Neural cell (in vitro differentiated cells): ENCODE measurements around the gene RBM20. TPM values are rescaled to one million over a fixed set of nuclear protein-coding genes. Genes with fewer than 3 reads are reported as not detected.

ENCODE experiments used
- H2AFZ ChIP-seq: fragments of 200-600, 300-800 bp; sonication (generic), shearing (Covaris generic); 2 replicates; pipeline ENCODE4 v1.6.0; 2014; ENCODE audit warnings: low read depth, mild to moderate bottlenecking, antibody characterized with exemption, low read length, moderate library complexity
- H3F3A ChIP-seq: fragments of 200-600 bp; shearing (Covaris generic); 2 replicates; pipeline ENCODE4 v1.6.1; 2016; ENCODE audit warnings: mild to moderate bottlenecking, moderate library complexity, mixed read lengths, antibody characterized with exemption, low read length; ENCODE audit not compliant: insufficient read depth, poor library complexity, severe bottlenecking
- H3K27ac ChIP-seq: fragments of 200-600, 300-800 bp; sonication (generic), shearing (Covaris generic); 2 replicates; pipeline ENCODE4 v1.5.1; 2014; ENCODE audit warnings: mild to moderate bottlenecking, low read length, moderate library complexity
- H3K27me3 ChIP-seq: fragments of 300-800, 200-600 bp; sonication (generic), shearing (Covaris generic); 2 replicates; pipeline ENCODE4 v1.6.0; 2014; ENCODE audit warnings: mild to moderate bottlenecking, low read depth, low read length, moderate library complexity; ENCODE audit not compliant: insufficient read depth
- H3K36me3 ChIP-seq: fragments of 300-800, 200-600 bp; sonication (generic), shearing (Covaris generic); 2 replicates; pipeline ENCODE4 v1.5.1; 2014; ENCODE audit warnings: mild to moderate bottlenecking, antibody characterized with exemption, low read length, moderate library complexity; ENCODE audit not compliant: insufficient read depth
- H3K4me2 ChIP-seq: fragments of 300-800, 200-600 bp; sonication (generic), shearing (Covaris generic); 2 replicates; pipeline ENCODE4 v1.6.0; 2014; ENCODE audit warnings: mild to moderate bottlenecking, low read length
- H3K4me3 ChIP-seq: fragments of 300-800, 200-600 bp; sonication (generic), shearing (Covaris generic); 2 replicates; pipeline ENCODE4 v1.5.1; 2014; ENCODE audit warnings: mild to moderate bottlenecking, low read length, moderate library complexity
- H3K79me2 ChIP-seq: fragments of 200-600 bp; shearing (Covaris generic); replicated peaks from 2 replicates; pipeline ENCODE4 v1.6.0; 2014; ENCODE audit warnings: mild to moderate bottlenecking, low read length, moderate library complexity; ENCODE audit not compliant: insufficient read depth
- H3K9ac ChIP-seq: fragments of 300-800, 200-600 bp; sonication (generic), shearing (Covaris generic); 2 replicates; pipeline ENCODE4 v1.6.1; 2016; ENCODE audit warnings: mild to moderate bottlenecking, low read length, mixed read lengths
- H3K9me2 ChIP-seq: fragments of 200-600 bp; shearing (Covaris generic); 2 replicates; pipeline ENCODE4 v1.6.1; 2016; ENCODE audit warnings: mild to moderate bottlenecking, low read length, mixed read lengths; ENCODE audit not compliant: insufficient read depth
- H3K9me3 ChIP-seq: fragments of 200-600, 300-800 bp; sonication (generic), shearing (Covaris generic); 2 replicates; pipeline ENCODE4 v1.6.1; 2016; ENCODE audit warnings: mild to moderate bottlenecking, mixed run types, low read length, moderate library complexity, mixed read lengths
- H4K20me1 ChIP-seq: fragments of 200-600 bp; shearing (Covaris generic); 2 replicates; pipeline ENCODE4 v1.6.1; 2016; ENCODE audit warnings: mild to moderate bottlenecking, mixed run types; ENCODE audit not compliant: insufficient read depth
- CTCF ChIP-seq: fragments of 450-650 bp; IDR thresholded peaks from 2 replicates; pipeline ENCODE4 v1.5.1; 2014; ENCODE audit warnings: antibody characterized with exemption, mild to moderate bottlenecking, moderate library complexity; ENCODE audit not compliant: poor library complexity, severe bottlenecking
- EP300 ChIP-seq: fragments of 450-650 bp; conservative IDR thresholded peaks from 2 replicates; pipeline ENCODE4 v1.6.1; 2014; ENCODE audit warnings: antibody characterized with exemption, mild to moderate bottlenecking, moderate library complexity; ENCODE audit not compliant: poor library complexity, severe bottlenecking
- EZH2 ChIP-seq: fragments of 200-600, 300-800 bp; shearing (Covaris generic), sonication (generic); IDR thresholded peaks from 2 replicates; pipeline ENCODE4 v1.6.1; 2014; ENCODE audit warnings: antibody characterized with exemption, low read length, borderline replicate concordance, mild to moderate bottlenecking; ENCODE audit not compliant: insufficient read depth, poor library complexity, severe bottlenecking
- MXI1 ChIP-seq: fragments of 450-650 bp; conservative IDR thresholded peaks from 2 replicates; pipeline ENCODE4 v1.6.1; 2014; ENCODE audit warnings: antibody characterized with exemption, mild to moderate bottlenecking; ENCODE audit not compliant: poor library complexity, severe bottlenecking
- POLR2AphosphoS5 ChIP-seq: IDR thresholded peaks from 2 replicates; pipeline ENCODE4 v1.6.1; 2012
- RAD21 ChIP-seq: fragments of 450-650 bp; conservative IDR thresholded peaks from 2 replicates; pipeline ENCODE4 v1.6.1; 2014; ENCODE audit warnings: antibody characterized with exemption, mild to moderate bottlenecking, moderate library complexity
- REST ChIP-seq: IDR thresholded peaks from 2 replicates; pipeline ENCODE4 v1.6.1; 2012; ENCODE audit warnings: borderline replicate concordance
- SMC3 ChIP-seq: fragments of 450-650 bp; conservative IDR thresholded peaks from 2 replicates; pipeline ENCODE4 v1.6.1; 2014; ENCODE audit warnings: antibody characterized with exemption, mild to moderate bottlenecking, moderate library complexity; ENCODE audit not compliant: poor library complexity
- TAF1 ChIP-seq: IDR thresholded peaks from 2 replicates; pipeline ENCODE4 v1.6.1; 2012; ENCODE audit warnings: low read depth
- polyA plus RNA-seq: library from polyadenylated mRNA; depleted of rRNA; stranded (reverse); fragments of >200 nt; gene quantifications from 2 replicates; pipeline ENCODE4 v1.2.3, GENCODE V29; 2014

Gene RBM20
- polyA plus RNA-seq, 1 donor from 2014 or later: 0.07 TPM

GRCh38 chr10:110843796-110844616 lies 199.9 kb downstream of the RBM20 start:
- H3K9me3 ChIP-seq: no peaks in the 10 kb centered on the region
- H2AFZ ChIP-seq: no peak overlapping the region

GRCh38 chr10:110844617-110844881 lies 200.4 kb downstream of the RBM20 start:
- no peak overlapping the region for H3K4me3 ChIP-seq
- H3K9me2 ChIP-seq: no peaks in the 10 kb centered on the region
- no peaks in the 10 kb centered on the region for H3F3A ChIP-seq
- H3K4me2 ChIP-seq: no peak overlapping the region
- H3K27me3 ChIP-seq: no peaks in the 10 kb centered on the region
- no peaks in the 10 kb centered on the region for H3K36me3 ChIP-seq
- no peak overlapping the region for H2AFZ ChIP-seq
- H4K20me1 ChIP-seq: no peaks in the 10 kb centered on the region
- no peak overlapping the region for H3K9ac ChIP-seq
- H3K9me3 ChIP-seq: no peaks in the 10 kb centered on the region
- H3K79me2 ChIP-seq: no peaks in the 10 kb centered on the region
- no peak overlapping the region for H3K27ac ChIP-seq
- TF ChIP-seq EZH2 (no peak), POLR2AphosphoS5 (no peak), SMC3 (no peak), REST (no peak), MXI1 (no peak), TAF1 (no peak)

More at GRCh38 chr10:110843796-110844616, 199.9 kb downstream of the RBM20 start:
- H3K4me3 ChIP-seq: no peak overlapping the region
- H3K27me3 ChIP-seq: no peaks in the 10 kb centered on the region
- no peaks in the 10 kb centered on the region for H3K36me3 ChIP-seq
- TF ChIP-seq EP300: no peak
- no peak for TF ChIP-seq SMC3
- no peak for TF ChIP-seq RAD21
- TF ChIP-seq POLR2AphosphoS5: no peak
- no peak for TF ChIP-seq MXI1
- TF ChIP-seq EZH2: no peak
- no peak for TF ChIP-seq TAF1
- no peak for TF ChIP-seq REST
- TF ChIP-seq CTCF: no peak
- no peaks in the 10 kb centered on the region for H4K20me1 ChIP-seq
- H3K79me2 ChIP-seq: no peaks in the 10 kb centered on the region
- no peaks in the 10 kb centered on the region for H3K9me2 ChIP-seq
- H3K9ac ChIP-seq: no peak overlapping the region
- no peak overlapping the region for H3K4me2 ChIP-seq
- no peak overlapping the region for H3K27ac ChIP-seq
- no peaks in the 10 kb centered on the region for H3F3A ChIP-seq
